NOMO-1 treated with dmso at 0.1 percent for 144 hours (cell line): ENCODE data around the gene CNN1.
"Not testable (repeated sequence)": the region's sequence is repeated elsewhere in the genome, so short reads cannot be mapped to it uniquely, and the experiment has no call there.

Experiments used
- DNase-seq: peaks from one replicate; lab custom pipeline; 2025; ENCODE audit not compliant: unreplicated experiment; lab: John Stamatoyannopoulos, UW

The CNN1 gene

GRCh38 chr19:11598746-11599145 is 60.1 kb downstream of the CNN1 start:
- DNase-seq: no peak

GRCh38 chr19:11599704-11600103 is 61.1 kb downstream of the CNN1 start:
- not testable (repeated sequence) for DNase-seq
